ENCODE results near the gene SKAP1.

GRCh38 chr17:48314716-48315115 is 115.3 kb downstream of the SKAP1 start:
- TF ChIP-seq CTCF (IDR thresholded peaks at IDR 0.05; ENCODE audit: low read depth, low read length): no peak
- TF ChIP-seq EZH2phosphoT487 (IDR thresholded peaks at IDR 0.05; ENCODE audit: low read depth): no peak
